Measurements from ENCODE around the gene RAPGEF2. TPM values are rescaled to one million over a fixed set of nuclear protein-coding genes. Genes with fewer than 3 reads are reported as not detected.
A peak's percentile ranks its signal among the peaks of the same experiment; 100 is the strongest.

Gene RAPGEF2
- total RNA-seq, 1 experiment from 2014 or later: 24.9 TPM

DNA sequence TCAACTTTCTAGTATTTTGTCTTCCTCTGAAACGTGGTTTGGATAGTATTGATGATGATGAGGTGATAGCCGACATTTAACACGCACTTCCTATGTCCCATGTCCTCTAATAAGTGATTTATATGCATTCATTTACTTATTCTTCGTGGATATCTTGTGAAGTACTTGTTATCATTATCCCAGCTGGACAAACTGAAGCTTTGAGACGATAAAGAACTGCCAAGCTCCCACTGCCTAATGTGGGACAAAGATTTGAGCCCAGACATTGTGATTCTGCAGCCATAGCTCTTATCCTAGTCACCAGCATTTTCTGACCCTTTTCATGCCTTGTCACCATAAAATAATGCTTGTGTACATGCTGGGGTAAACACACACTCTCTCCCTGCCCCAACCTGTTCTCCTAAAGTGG lies 92.5 kb downstream of the RAPGEF2 start:
- DNase-seq (ENCODE audit: low read depth): no peak

DNA sequence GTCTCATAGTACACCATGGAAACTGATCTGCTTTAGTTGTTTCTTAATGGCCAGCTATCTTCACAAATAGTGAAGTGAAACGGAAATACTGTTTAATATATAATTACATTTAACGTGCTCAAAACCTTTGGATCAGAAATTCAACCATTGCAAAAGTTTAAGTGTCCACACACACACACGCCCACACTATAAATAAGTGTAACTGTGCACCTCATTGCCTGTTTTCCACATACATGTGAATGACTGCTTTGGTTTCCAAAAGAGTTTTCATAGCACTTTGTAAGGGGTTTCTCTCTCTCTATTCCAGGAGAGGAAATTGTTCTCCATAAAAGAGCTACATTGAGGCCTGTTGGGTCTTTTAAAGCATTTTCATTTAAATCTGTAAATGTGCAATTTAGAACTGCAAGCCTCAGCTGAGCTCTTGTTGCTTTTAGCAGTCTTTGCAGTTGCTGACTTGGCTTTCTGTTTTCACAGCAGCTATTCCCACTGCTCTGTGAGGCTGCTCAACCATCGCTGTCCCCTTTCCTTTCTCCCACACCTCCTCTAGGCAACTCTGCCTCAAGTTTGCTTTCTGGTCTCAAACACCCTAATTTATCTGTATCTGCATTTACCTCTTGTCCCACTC lies 94.5 kb downstream of the RAPGEF2 start:
- DNase-seq (ENCODE audit: low read depth): no peak

DNA sequence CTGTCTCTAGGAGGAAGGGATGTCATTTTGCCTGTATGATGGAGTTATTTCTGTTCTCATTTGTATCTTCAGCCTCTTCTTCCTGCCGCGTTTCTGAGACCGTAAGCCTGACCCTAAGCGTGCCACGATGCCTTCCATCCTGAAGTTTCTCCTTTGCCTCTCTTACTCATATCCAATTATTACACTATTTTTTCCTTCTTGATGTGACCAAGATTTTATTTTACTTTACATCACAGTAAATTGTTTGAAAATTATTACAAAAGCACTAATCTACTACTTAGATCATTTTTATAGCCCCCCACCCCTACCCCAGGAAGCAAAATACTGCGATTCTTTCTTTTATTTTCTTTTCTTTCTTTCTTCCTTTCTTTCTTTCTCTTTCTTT lies 95.0 kb downstream of the RAPGEF2 start:
- no peak for DNase-seq (ENCODE audit: low read depth)

- no peak for DNase-seq (ENCODE audit: low read depth)
Observed at GRCh38 chr4:159199826-159200225, 96.9 kb downstream of the RAPGEF2 start.

DNA sequence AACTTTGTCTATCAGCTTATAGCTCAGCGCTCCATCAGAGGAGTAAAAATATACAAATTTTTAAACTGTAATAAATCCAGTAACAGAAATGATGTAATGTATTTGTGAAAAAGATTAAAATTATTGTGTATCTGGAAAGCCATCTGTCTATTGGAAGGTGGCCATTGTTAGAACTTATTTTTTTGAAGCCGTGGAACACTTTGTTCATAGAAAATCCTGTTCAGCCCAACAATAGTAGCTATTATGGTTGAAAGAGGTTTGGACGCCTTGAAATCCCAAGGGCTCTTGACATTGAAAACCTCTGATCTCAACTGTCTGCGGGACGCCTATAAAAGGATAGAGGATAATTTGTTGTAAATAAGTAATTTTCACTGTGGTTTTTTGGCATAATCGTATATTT lies 98.3 kb downstream of the RAPGEF2 start:
- no peak for DNase-seq (ENCODE audit: low read depth)

GRCh38 chr4:159204566-159204965 lies 101.7 kb downstream of the RAPGEF2 start:
- no peak for DNase-seq (ENCODE audit: low read depth)

DNA sequence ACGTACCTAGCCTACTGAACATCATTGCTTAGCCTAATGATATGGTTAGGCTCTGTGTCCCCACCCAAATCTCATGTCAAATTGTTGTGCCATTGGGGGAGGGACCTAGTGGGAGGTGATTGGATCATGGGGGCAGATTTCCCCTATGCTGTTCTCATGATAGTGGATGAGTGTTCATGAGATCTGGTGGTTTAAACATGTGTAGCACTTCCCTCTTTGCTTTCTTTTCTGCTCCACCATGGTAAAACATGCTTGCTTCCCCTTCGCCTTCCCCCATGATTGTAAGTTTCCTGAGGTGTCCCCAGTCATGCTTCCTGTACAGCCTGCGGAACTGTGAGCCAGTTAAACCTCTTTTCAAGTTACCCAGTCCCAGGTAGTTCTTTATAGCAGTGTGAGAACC lies 102.6 kb downstream of the RAPGEF2 start:
- DNase-seq (ENCODE audit: low read depth): no peak

DNA sequence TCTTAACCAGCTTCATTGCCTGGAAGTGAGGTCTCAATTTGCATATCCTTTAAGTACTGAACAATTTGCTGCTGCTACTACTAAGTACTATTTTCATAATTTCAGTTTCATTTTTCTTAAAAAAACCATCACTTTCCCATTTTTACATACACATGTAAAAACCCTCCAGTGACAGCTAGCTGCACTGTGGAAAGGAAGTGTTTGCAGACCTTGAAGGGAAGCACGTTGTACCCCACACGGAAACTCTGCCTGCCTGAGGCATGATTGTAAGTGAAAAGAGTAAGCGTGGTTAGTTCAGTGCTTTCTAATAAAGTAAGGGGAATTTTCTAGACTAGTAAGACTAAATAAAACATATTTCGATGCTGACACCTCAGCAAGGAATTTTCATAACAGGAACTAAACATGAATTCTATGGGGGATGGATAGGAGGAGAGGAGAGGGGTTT lies 103.6 kb downstream of the RAPGEF2 start:
- DNase-seq (ENCODE audit: low read depth): no peak

DNA sequence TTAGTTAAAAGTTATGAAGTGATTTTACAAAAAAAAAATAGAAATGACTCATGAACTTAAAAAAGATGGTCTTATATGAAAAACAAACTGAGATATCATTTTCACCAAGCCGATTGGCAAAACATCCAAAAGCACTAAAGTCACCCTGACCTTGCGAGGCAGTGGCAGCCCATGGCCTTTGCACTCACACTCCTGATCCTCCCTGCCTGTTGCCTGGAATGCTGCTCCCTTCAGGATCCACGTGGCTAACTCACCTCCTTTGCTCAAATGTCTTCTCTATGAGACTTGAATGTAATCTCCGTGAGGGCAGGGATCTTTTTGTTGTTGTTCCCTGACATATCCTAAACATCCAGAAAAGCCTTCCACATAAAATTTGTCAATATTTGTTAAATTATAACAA lies 106.4 kb downstream of the RAPGEF2 start:
- no peak for DNase-seq (ENCODE audit: low read depth)

DNA sequence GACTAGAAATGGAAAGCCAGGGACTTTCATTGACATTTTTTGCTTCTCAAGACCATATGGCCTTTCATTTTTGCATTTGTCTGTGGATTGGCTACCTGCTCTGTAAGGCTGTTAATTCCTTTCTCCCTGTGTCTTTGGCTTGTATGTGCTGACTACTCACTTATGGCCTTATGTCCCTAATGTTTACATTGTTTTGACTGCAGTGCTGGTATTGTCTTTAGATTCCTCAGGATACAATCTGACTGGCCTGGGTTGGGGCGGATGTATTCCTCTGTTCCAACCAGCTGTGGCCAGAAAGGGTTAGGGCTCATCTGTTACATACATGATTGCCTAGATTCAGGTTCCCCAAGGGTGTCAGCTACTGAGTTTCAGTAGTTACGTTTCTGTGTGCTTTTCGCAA lies 108.1 kb downstream of the RAPGEF2 start:
- DNase-seq (ENCODE audit: low read depth): no peak

DNA sequence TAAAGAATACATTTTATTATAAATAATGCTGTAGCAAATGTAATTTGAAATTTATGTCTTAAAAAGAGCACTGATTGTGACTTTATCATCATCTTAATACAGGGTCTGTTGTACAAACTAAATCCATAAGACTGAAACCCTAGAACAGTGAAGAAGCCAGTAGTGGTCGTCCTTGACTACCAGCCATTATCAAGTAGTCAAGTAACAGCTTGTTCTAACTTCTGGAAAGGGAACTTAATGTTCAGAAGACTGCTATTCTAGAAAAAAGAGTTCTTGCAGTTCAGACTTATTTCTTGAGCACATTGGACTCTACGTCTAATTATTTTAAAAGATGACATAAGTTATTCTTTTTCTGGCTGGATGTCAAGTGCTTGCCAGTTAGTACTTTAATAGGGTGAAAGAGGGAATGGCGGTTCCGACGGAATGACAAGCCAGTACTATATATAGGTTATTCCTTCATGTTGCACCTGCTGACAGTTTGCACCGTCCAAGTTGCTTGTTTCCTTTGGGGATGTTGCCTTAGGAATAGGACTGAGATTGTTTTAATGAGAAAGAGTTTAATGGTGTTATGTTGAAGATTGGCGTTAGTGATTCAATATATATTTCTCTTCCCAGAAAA lies 109.9 kb downstream of the RAPGEF2 start:
- DNase-seq (ENCODE audit: low read depth): no peak

GRCh38 chr4:159216834-159217233 lies 114.0 kb downstream of the RAPGEF2 start:
- no peak for DNase-seq (ENCODE audit: low read depth)

- no peak for DNase-seq (ENCODE audit: low read depth)
Observed at GRCh38 chr4:159219862-159220261, 117.0 kb downstream of the RAPGEF2 start.

DNA sequence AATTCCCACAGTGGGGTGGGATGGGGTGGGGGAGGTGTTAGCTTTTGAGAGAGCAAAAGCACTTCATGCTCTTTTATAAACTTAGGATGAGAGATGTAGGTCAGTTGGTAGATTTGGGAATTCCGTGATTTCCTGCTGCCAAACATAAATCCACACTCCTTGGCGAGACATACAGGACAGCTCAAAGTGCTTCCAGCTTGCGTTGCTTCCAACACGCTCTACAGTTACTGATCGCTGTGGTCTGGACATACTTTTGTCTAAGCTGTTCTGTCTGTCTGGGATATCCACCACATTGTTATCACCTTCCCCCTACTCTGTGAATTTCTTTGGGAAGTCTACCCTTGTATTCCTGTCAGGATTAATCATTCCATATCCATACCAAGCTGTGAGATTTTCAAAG lies 117.5 kb downstream of the RAPGEF2 start:
- DNase-seq (ENCODE audit: low read depth): no peak

DNA sequence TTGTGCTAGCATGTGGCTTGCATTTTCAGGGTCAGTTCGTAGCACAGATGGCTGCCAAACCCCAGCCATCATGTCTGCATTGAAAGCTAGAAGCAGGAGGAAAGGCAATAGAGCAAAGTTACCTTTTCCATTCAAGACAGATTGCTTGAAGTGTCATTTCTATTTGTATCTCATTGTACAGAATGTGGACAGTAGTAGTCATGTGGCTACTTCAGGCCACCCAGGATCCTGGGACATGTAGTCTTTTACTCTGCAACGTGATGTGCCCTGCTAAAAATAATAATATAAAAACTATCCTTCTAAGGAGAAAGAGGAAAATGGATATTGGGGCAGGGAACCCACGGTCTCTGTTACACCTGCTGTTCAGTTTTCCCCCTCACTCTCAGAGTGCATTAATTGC lies 118.4 kb downstream of the RAPGEF2 start:
- DNase-seq (ENCODE audit: low read depth): no peak

DNA sequence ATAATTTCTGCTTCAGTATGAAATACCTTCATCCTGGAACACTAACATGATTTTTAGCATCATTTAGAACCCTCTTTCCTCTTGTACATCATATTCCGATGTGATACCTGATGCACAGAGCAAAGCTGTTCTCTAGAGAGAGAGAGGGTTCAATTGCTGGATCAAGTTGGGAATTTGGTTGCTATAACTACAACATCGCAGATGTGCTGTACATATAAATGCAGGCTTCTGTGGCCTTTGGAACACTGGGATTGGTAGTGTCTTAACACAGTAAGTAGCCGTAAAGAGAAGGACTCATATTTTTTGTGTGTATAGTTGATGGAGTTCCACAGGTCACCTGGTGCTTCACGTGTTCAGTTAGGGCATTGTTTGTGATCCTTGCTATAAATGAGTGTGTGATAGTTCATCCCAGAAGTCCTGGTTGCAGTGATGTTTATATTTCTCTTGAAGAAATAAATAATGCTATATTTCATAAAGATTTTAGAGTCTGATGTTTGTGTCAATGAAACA lies 119.2 kb downstream of the RAPGEF2 start:
- no peak for DNase-seq (ENCODE audit: low read depth)

GRCh38 chr4:159224408-159224807 lies 121.5 kb downstream of the RAPGEF2 start:
- no peak for DNase-seq (ENCODE audit: low read depth)

DNA sequence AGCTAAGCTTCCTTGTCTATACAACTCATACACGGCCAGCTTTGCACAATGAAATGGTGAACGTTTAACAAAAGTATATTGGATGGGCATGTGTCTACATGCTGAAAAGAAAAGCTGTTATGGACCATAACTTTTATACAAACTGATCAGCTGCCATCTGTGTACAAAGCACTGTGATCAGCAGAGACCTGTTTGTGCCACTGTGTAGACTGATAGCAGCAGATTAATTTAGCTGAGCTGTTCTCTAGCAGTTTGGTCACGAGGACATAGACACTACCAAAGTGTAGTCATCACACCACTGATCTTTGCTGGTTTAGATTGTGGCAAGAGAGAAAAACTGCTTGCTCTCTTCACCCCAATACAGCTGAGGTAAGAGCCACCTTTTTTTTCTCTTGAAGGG lies 124.5 kb downstream of the RAPGEF2 start:
- peak; percentile 13 for DNase-seq (ENCODE audit: low read depth)

GRCh38 chr4:159227984-159228383 lies 125.1 kb downstream of the RAPGEF2 start:
- DNase-seq (ENCODE audit: low read depth): peak; percentile 85

DNA sequence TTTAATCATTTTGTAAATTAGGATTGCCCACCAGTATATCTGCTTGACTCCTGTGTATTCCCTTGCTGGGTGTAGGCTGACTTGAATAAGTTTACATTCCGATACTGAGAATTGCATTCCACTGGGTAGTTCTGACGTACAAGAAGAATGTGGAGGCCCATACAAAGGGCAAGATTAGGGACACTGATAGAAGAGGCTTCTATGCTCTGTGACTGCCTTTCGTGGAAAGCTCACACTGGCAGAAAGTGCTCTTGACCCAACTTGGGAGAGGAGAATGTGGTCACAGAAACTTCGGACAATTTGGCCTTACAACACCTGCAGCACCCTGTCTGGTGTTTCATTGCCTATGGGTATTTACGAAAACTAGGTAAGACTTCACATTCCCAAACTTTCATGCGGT lies 126.3 kb downstream of the RAPGEF2 start:
- peak; percentile 5 for DNase-seq (ENCODE audit: low read depth)

- no peak for DNase-seq (ENCODE audit: low read depth)
Observed at GRCh38 chr4:159232465-159233106, 129.7 kb downstream of the RAPGEF2 start.

- DNase-seq (ENCODE audit: low read depth): no peak
Observed at GRCh38 chr4:159235779-159236368, 133.0 kb downstream of the RAPGEF2 start.
